ENCODE results near the gene RAB3A. TPM values are rescaled to one million over a fixed set of nuclear protein-coding genes. Genes with fewer than 3 reads are reported as not detected.
"Not testable (repeated sequence)": the region's sequence is repeated elsewhere in the genome, so short reads cannot be mapped to it uniquely, and the experiment has no call there.

Gene RAB3A
- polyA plus RNA-seq, 1 donor: 4.2 TPM

DNA sequence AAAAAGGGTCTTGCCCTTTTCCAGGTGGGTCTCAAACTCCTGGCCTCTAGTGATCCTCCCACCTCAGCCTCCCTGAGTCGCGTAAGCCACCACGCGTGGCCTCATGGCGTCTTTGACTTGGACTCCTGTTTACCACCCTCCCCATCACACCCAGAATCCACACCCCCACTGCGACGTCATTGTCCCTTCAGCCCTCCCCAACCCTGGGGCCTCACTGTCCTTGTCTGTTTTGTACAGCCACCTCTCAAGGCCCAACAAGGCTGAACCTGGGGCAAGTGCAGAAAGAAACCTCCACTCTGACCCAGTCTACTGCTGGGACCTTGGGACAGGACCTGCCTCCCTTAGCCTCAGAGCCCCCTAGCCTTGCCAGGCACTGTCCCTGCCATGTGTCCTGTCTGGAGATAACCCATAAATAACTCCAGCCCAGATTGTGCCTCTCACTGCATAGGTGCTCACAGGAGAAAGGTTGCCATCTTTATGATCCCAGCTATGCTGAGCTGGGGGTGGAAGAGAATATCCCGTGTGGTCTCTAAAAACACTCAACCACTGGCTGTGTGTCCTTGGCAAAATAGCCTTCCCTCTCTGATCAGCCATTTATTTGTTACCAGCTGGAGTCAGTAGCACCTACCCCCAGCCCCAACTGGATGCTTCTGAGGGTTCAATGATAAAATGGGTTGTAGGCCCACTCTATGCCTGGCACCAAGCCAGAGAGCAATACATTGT is 32.1 kb downstream of the RAB3A start:
- DNase-seq (ENCODE audit: low read depth): no peak

DNA sequence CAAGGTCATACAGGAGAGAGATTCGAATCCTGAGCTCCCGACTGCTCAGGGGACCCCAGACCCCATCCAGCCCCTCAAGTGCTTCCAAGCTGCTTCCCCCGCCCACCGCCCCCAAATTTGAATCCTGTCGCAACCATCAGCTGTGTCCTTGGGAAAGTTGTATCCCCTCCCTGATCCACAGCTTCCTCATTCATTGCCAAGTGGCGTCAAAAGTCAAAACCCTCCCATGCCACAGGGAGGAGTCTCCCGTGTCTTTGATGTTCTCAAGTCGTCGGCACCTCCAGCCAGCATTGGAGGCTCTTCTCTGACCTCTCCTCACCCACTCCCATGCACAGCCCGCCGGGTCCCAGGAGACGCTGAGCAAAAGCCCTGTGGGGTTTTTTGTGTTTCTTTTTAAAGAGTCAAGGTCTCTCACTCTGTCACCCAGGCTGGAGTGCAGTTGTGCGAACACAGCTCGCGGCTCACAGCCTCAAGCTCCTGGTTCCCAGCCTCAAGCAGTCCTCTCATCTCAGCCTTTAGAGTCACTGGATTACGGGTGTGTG is 33.1 kb downstream of the RAB3A start:
- no peak for DNase-seq (ENCODE audit: low read depth)

DNA sequence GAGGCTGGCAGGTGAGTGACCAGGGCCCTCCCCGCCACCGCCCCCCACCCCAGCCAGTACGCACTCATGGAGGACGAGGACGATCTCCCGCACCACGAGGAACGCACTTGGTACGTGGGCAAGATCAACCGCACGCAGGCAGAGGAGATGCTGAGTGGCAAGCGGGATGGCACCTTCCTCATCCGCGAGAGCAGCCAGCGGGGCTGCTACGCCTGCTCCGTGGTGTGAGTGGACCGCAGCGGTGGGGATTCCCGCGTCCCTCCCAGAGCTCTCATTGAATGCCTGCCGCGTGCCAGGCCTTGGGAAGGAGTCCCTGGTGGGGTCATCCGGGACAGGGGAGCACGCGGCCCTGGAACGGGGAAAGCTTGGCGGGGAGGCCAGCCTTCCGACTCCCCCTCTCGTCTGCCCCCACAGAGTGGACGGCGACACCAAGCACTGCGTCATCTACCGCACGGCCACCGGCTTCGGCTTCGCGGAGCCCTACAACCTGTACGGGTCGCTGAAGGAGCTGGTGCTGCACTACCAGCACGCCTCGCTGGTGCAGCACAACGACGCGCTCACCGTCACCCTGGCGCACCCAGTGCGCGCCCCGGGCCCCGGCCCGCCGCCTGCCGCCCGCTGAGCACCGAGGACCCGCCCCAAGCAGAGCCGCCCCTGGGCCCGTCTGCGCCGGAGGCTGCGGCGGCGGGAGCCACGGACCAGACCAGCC is 35.0 kb downstream of the RAB3A start:
- no peak for DNase-seq (ENCODE audit: low read depth)

DNA sequence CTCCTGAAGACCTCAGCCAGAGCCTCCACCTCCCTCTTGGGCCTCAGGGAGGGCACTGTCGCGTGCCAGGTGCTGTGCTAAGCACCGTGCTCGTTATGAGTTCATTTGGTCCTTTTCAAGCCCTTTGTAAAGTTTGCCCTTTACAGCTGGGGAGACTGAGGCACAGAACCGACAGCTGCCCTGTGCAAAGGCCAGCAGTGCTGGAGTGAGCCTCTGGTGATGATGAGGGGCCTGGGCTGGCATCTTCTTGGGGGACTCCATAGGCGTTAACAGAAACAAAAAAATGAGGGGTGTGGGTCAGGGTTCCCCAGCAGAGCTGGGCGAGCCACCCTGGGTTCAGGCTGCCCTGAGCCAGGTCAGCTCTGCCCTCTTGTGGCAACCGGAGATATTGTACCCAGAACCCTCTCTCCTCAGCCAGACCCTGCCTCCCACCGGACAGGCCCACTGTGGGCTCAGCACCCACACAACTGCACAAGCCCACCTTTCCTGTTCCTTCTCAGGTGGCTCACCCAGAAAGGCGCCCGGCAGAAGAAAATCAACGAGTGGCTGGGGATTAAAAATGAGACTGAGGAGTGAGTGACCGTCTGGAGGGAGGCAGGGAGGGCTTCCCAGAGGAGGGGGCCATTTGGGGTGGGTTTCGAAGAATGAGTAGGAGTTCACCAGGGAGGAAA is 35.7 kb downstream of the RAB3A start:
- no peak for DNase-seq (ENCODE audit: low read depth)

DNA sequence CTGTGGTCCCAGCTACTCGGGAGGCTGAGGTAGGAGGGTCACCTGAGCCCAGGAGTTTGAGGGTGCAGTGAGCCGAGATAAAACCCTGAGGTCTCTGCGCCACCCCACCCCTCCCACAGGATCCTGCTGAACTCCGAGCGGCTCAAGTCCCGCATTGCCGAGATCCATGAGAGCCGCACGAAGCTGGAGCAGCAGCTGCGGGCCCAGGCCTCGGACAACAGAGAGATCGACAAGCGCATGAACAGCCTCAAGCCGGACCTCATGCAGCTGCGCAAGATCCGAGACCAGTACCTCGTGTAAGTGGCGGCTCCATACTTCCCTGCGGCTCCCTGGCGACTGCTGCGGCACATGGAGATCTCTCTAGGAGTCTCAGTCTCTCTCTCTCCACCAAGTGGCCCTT is 36.8 kb downstream of the RAB3A start:
- DNase-seq (ENCODE audit: low read depth): no peak

DNA sequence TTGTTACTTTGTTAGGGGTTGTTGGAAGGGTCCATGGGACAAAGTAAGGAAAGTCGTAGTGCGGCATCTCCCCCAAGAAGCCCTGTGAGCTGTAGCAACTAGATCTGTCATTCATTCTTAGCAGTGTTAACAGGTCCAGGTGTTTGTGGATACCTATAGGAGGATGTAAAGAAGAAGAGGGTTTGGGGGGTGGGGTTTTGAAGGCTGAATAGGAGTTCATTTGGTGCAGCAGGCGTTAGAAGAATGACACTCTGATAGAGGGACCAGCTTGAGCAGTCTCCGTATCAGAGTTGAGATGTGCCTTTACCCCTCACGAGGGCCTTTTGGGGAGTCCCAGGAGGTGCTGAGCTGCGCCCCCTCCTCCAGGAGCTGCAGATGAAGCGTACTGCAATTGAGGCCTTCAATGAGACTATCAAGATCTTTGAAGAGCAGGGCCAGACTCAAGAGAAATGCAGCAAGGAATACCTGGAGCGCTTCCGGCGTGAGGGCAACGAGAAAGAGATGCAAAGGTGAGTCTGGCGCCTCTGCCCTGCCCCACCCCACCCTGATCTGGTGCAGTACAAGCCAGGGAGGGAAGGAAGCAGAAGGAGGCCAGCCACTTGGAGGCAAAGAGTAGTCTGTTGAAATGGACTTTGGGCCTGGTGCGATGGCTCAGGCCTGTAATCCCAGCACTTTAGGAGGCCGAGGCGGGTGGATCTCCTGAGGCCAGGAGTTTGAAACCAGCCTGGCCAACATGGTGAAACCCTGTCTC is 37.9 kb downstream of the RAB3A start:
- no peak for DNase-seq (ENCODE audit: low read depth)

DNA sequence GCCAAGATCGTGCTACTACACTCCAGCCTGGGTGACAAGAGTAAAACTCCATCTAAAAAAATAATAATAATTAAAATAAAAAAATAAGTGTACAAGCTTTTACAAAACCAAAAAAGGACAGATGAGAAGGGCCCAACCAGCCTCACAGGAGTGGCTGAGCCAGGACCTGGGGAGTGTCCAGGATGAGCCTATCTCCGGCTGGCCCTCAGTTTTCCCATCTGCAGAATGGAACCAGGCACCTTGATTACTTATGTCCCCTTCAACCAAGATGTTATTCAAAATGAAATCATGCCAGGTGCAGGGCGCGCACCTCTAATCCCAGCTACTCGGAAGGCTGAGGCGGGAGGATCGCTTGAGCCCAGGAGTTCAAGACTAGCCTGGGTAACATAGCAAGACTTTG is 39.8 kb downstream of the RAB3A start:
- no peak for DNase-seq (ENCODE audit: low read depth)

DNA sequence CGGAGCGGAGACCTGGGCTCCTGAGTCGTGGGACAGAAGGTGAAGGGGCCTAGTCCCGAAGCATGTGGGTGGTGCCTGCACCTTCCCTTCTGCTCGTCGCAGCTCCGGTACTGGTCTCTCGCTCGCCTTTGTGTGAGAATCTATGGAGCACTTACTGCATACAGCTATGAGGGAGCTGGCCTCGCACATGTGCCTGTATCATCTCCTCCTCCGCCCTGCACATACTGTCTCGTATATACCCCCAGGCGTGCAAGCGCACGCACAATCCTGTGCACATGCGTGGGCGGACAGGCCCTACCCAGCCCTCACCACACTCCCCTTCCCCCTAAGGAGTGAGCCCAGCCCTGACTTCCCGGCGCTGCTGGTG is 42.2 kb downstream of the RAB3A start:
- DNase-seq (ENCODE audit: low read depth): no peak

DNA sequence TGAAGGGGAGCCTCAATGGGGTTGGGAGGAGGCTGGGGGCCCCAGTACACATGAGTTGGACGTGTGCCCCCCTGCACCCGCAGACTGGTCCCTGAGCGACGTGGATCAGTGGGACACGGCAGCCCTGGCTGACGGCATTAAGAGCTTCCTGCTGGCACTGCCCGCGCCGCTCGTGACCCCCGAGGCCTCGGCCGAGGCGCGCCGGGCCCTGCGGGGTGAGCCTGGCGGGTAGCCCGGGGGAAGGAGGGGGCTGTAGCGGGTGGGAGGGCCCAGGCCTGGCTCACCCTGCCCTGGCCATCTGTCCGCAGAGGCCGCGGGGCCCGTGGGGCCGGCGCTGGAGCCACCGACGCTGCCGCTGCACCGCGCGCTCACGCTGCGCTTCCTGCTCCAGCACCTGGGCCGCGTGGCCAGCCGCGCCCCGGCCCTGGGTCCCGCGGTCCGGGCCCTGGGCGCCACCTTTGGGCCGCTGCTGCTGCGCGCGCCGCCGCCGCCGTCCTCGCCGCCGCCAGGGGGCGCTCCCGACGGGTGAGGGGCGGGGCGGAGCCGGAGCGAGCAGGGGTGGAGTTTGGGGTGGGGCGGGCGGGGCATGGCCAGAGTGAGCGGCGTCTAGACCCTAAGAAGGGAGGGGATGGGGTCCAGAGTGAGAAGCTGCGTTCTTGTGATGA is 42.7 kb downstream of the RAB3A start:
- no peak for DNase-seq (ENCODE audit: low read depth)

DNA sequence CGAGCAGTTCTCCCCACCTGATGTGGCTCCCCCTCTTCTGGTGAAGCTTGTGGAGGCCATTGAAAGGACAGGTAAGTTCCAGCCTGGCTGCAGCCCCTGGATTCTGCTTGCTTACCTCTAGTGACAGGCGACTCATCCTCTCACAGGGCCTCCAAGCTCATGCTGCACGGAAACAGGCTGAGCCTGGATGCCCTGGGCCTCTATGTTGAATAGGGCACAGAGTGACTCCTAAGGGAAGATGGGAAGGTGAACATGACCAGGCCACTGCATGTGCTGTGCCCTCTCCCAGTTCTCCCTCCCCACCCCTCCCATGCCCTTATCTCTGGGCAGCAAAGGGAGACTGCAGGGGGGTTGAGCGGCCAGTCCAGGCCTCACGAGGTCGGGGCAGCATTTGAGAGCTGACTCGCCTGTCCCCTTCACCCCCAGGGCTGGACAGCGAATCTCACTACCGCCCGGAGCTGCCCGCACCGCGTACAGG is 43.3 kb downstream of the RAB3A start:
- no peak for DNase-seq (ENCODE audit: low read depth)

DNA sequence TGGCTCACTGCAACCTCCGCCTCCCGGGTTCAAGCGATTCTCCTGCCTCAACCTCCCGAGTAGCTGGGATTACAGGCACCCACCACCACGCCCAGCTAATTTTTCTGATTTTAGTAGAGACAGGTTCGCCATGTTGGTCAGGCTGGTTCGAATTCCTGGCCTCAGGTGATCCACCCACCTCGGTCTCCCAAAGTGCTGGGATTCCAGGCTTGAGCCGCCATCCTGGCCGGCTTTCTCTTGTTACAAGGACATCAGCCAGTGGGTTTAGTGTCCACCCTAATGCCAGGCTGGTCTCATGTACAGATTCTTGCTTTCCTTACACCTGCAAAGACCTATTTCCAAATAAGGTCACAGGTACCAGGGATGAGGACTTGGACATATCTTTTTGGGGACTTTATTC is 44.0 kb downstream of the RAB3A start:
- DNase-seq (ENCODE audit: low read depth): no peak

DNA sequence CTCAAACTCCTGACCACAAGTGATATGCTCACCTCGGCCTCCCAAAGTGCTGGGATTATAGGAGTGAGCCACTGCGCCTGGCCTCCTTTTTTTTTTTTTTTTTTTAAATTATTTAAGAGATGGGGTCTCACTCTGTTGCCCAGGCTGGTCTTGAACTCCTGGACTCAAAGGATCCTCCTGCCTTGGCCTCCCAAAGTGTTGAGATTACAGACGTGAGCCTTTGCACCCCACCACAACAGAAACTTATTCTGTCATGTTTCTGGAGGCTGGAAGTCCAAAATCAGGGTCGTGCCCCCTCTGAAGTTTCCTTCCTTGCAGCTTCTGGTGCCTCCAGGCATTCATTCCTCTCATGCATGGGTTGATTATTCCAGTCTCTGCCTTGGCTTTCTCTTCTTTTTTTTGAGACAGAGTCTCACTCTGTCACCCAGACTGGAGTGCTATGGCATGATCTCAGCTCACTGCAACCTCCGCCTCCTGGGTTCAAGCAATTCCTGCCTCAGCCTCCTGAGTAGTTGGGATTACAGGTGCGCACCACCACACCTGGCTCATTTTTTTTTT is 44.7 kb downstream of the RAB3A start:
- not testable (repeated sequence) for DNase-seq (ENCODE audit: low read depth)

DNA sequence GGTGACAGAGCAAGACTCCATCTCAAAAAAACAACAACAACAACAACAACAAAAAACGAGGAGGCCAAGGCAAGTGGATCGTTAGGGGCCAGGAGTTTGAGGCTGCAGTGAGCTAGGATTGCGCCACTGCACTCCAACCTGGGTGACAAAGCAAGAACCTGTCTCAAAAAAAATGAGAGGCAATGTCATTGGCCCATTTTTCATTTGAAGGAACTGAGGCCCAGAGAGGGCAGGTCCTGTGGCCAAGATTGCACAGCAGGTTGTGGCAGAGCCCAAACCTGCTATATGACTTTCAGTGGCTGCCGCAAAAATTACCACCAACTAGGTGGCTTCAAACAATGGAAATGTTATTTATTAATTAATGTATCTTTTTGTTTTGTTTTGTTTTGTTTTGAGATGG is 45.4 kb downstream of the RAB3A start:
- no peak for DNase-seq (ENCODE audit: low read depth)

DNA sequence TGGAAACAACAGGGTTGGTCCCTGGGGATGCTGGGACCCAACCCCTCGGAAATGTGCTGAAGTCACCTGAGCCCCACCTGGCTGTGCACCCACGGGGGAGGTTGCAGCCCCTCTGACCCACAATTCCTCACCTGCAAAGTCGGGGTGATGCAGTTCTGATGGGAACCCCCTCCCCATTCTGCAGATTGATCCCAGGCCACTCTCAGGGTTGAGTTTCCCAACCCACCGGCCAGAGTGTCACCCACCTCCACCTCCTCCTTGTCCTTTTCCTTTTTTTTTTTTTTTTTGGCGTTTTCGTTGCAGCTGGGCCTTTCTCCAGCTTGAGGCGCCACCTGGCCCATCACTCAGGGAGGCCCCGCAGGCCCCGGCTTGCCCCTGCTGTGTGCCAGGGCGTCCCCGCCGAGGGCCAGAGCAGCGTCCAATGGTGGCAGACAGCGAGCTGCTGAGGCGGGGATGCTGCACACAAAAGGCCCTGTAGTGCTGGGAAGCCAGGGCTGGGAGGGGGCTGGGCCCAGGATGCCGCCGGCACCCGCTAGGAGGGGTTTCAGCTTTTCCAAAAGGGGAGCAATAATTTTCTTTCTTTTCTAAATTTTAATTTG is 46.3 kb downstream of the RAB3A start:
- no peak for DNase-seq (ENCODE audit: low read depth)

DNA sequence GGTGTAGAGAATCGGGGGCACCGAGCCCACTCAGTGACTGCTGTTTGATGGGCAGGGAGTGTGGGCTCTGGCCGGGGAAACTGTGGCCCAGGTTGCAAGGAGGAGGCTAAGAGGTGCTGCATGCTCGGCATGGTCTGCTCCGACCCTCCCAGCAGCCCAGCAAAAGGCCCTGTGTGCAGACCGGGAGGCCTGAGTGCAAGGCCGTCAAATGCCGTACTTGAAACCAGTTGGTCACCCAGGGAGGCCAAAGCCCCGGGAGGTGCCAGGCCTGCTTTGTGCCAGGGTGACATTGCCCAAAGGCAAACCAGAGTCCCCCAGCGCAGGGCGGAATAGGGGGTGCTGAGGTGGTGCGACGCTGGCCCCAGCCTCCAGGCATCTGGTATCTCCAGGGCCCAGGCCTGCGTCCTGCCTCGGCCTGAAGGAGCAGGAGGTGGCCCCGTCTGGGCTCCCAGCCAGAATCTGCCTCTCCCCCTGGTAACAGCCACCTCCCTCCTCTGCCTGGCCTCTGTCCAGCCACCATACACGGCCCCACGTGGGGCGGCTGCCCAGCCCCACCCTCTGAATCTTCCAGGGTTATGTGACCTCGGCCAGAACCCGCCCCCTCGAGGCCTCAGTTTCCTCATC is 46.9 kb downstream of the RAB3A start:
- no peak for DNase-seq (ENCODE audit: low read depth)

DNA sequence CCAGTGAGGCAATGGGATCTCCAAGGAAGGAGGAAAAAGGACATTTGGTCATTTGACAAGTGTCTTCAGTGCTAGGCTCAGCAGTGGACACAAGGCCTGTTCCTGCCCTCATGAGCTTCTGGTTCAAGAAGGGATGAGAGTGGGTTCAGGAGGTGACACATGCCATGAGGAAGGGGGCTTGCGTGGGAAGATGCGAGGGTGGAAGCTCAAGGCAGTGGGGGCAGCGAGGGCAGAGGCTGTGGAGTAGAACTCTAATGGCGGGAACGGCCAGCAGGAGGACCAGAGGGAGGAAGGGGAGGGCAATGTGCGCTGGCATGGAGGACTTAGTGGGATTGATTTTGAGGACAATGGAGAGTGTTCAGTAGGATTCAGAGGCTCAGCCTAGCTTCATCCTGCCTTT is 47.6 kb downstream of the RAB3A start:
- no peak for DNase-seq (ENCODE audit: low read depth)

DNA sequence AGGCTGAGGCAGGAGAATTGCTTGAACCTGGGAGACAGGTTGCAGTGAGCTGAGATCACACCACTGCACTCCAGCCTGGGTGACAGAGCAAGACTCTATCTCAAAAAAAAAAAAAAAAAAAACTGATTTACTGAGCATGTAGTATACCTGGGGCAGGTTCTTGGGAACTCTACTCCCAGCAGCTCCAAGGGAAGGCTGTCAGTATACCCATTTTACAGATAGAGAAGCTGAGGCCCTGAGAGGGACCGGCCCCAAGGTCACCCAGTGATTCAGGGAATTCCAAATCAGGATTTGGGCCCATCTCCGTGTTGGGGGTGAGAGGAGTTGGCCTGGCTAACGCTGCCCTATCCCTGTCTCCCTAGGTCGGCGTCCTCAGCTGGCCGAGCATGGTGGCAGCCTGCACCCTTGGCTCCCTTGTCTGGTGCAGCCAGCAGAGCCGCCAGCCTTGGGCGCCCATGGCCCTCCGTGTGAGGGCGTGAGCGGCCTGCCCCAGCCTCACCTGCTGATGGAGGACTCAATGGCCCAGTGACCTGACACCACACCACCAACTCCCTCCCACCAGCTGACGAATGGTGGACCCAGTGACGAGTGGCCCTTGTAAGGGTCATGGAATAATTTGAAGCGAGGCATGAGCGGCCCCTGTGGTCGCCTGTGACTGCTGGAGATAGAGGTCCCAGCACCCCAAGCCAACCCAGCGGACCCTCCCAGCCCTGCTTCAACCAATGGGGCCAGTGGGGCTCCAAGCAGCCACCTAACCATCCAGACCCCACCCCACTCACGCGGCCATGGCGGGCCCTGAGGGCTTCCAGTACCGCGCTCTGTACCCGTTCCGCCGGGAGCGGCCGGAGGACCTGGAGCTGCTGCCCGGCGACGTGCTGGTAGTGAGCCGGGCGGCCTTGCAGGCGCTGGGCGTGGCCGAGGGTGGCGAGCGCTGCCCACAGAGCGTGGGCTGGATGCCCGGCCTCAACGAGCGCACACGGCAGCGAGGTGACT is 48.5 kb downstream of the RAB3A start:
- DNase-seq (ENCODE audit: low read depth): no peak

DNA sequence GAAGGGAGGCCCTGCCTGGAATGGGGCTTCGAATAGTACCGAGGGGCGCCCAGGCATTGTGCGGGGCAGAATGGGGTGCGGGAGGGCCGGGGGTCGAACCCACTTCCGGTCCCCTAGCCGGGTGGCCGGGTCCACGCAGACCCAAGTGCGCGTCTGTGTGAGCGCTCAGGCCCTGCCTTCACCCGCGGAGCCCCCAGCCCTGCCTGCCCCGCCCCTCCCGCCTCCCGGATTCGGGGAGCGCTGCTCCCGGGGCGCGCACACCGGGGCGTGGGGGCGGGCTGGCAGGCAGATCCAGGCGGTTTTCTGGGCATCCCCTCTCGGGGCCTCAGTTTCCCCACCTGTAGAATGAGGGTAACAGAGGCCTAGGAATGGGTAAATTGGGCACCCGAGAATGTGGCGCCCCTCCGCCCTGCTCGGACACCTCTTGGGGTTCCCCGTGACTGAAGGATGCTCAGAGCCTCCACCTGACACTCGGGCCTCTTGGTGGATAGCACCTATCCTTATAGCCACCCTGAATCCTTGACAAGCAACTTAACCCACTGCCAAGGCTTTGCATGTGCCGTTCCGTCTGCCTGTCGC is 50.2 kb downstream of the RAB3A start:
- no peak for DNase-seq (ENCODE audit: low read depth)

Data from forelimb muscle (tissue), 1 donor.